HepG2 (cell line): ENCODE results near the gene GOLGA7B. TPM values are rescaled to one million over a fixed set of nuclear protein-coding genes. Genes with fewer than 3 reads are reported as not detected.

Experiments used
- ATAC-seq: fragments of 200-7000 bp; cut with Tn5 transposase; 3 replicates; pipeline ENCODE4 v1.9.1; 2020; ENCODE audit warnings: mild to moderate bottlenecking, moderate library complexity
- BruUV-seq: library from RNA; stranded (reverse); fragments of 400-500 nt; replicated peaks from 2 replicates; lab custom pipeline; 2021; lab: Mats Ljungman, UMichigan
- CTCF ChIA-PET: fragments of 300-600 bp; formaldehyde crosslinking; extraction: SDS; loops from one replicate; lab custom pipeline; 2021; ENCODE audit warnings: low total read pairs, inconsistent platforms, low intra/inter-chr PET ratio; lab: Yijun Ruan, JAX
- POLR2A ChIA-PET: fragments of 350-600 bp; sonication (Branson Sonifier 250); formaldehyde crosslinking; loops from one replicate; lab custom pipeline; 2020; ENCODE audit warnings: antibody characterized with exemption, inconsistent platforms; lab: Yijun Ruan, JAX
- DNase-seq: peaks from one replicate; pipeline ENCODE4 v3.0.0-alpha.2; 2015; ENCODE audit warnings: low spot score
- FAIRE-seq: peaks from 3 replicates; lab custom pipeline; 2011; peaks lifted over from hg19 to GRCh38; lab: Jason Lieb, UNC
- H2AFZ ChIP-seq: one replicate; pipeline ENCODE4 v1.6.1; 2011; ENCODE audit warnings: low read length, inconsistent platforms
- H3K27ac ChIP-seq: fragments of 300-600 bp; 3 replicates; pipeline ENCODE4 v1.8.0; 2011; ENCODE audit warnings: mixed run types, mild to moderate bottlenecking, mixed read lengths, low read length, inconsistent platforms; ENCODE audit not compliant: insufficient read depth; ENCODE audit errors: extremely low read length
- H3K27me3 ChIP-seq, 2 experiments: fragments of 200-600 bp in 1 of 2; 2 replicates in 1 of 2; 3 replicates in 1 of 2; pipeline versions ENCODE4 v1.6.0 to v1.8.0; 2011; ENCODE audit warnings: low read length in 2 of 2, mild to moderate bottlenecking in 2 of 2, moderate library complexity in 2 of 2, inconsistent platforms in 1 of 2; ENCODE audit not compliant: insufficient read depth in 2 of 2, control insufficient read depth in 1 of 2
- H3K36me3 ChIP-seq, 2 experiments: fragments of 200-600 bp in 1 of 2; replicated peaks in 1 of 2; 2 replicates in 1 of 2; 3 replicates in 1 of 2; pipeline versions ENCODE4 v1.5.1 to v1.8.0; 2011; ENCODE audit warnings: low read length in 2 of 2, inconsistent platforms in 1 of 2; ENCODE audit not compliant: insufficient read depth in 2 of 2, control insufficient read depth in 1 of 2
- H3K4me1 ChIP-seq: 2 replicates; pipeline ENCODE4 v1.5.1; 2012; ENCODE audit warnings: low read length, inconsistent platforms; ENCODE audit not compliant: insufficient read depth
- H3K4me2 ChIP-seq: 2 replicates; pipeline ENCODE4 v1.6.0; 2011; ENCODE audit warnings: low read depth, low read length, inconsistent platforms
- H3K4me3 ChIP-seq, 3 experiments: fragments of 200-600 bp in 1 of 3; sonication (generic), shearing (Covaris generic) in 1 of 3; replicated peaks in 1 of 3; 2 replicates each; pipeline ENCODE4 v1.5.1; 2011 to 2016; ENCODE audit warnings: low read length in 3 of 3, inconsistent platforms in 2 of 3, low read depth in 2 of 3, mild to moderate bottlenecking in 2 of 3, control low read depth in 1 of 3, mixed read lengths in 1 of 3; ENCODE audit not compliant: insufficient read depth in 1 of 3
- H3K79me2 ChIP-seq: one replicate; pipeline ENCODE4 v1.6.1; 2011; ENCODE audit warnings: low read length, inconsistent platforms; ENCODE audit not compliant: insufficient read depth
- H3K9ac ChIP-seq: 2 replicates; pipeline ENCODE4 v1.6.0; 2011; ENCODE audit warnings: mild to moderate bottlenecking, low read depth, low read length, inconsistent platforms; ENCODE audit not compliant: insufficient read depth
- H3K9me3 ChIP-seq: 2 replicates; pipeline ENCODE4 v1.5.1; 2012; ENCODE audit warnings: mild to moderate bottlenecking, low read length
- H4K20me1 ChIP-seq: 2 replicates; pipeline ENCODE4 v1.6.0; 2011; ENCODE audit warnings: inconsistent platforms, mild to moderate bottlenecking, low read length, moderate library complexity; ENCODE audit not compliant: insufficient read depth
- BRD4 ChIP-seq: sonication (generic); formaldehyde crosslinking; IDR thresholded peaks from 2 replicates; pipeline ENCODE4 v1.4.0; 2020; ENCODE audit warnings: missing genetic modification reagents
- ETS1 ChIP-seq: sonication (generic); formaldehyde crosslinking; IDR thresholded peaks from 2 replicates; pipeline ENCODE4 v1.4.0; 2020; ENCODE audit warnings: missing genetic modification reagents
- GPBP1L1 ChIP-seq: sonication (generic); formaldehyde crosslinking; IDR thresholded peaks from 2 replicates; pipeline ENCODE4 v1.5.0; 2020; ENCODE audit warnings: mild to moderate bottlenecking, missing genetic modification reagents
- IKZF4 ChIP-seq: sonication (generic); formaldehyde crosslinking; IDR thresholded peaks from 2 replicates; pipeline ENCODE4 v1.5.1; 2020; ENCODE audit warnings: borderline replicate concordance, mild to moderate bottlenecking, low read depth, missing genetic modification reagents; ENCODE audit errors: not compliant biosample characterization
- NR2F6 ChIP-seq, 2 experiments: IDR thresholded peaks; 2 replicates each; pipeline ENCODE4 v1.6.1; 2016; ENCODE audit warnings: antibody characterized with exemption in 1 of 2, mild to moderate bottlenecking in 1 of 2
- ZBTB7B ChIP-seq: sonication (generic); formaldehyde crosslinking; IDR thresholded peaks from 2 replicates; pipeline ENCODE4 v1.4.0; 2020; ENCODE audit warnings: missing genetic modification reagents
- ZFP62 ChIP-seq: sonication (generic); formaldehyde crosslinking; IDR thresholded peaks from 2 replicates; pipeline ENCODE4 v1.4.0; 2020; ENCODE audit warnings: missing genetic modification reagents
- ZNF770 ChIP-seq: sonication (generic); formaldehyde crosslinking; IDR thresholded peaks from 2 replicates; pipeline ENCODE4 v1.5.0; 2020; ENCODE audit warnings: mild to moderate bottlenecking, missing genetic modification reagents
- WGBS: methylation state at CpG from one replicate; pipeline ENCODE4 v1.1.6; 2017; ENCODE audit warnings: low lambda C conversion rate; 5-methylcytosine and 5-hydroxymethylcytosine counted together
- in situ Hi-C: cut with HindIII; loops from 2 replicates; pipeline ENCODE4 v1.10.0; 2017; ENCODE audit warnings: low pct_unique_long_range_greater_than_20kb; ENCODE audit not compliant: extremely low pct_ligation_motif_present
- intact Hi-C: fragments of 100-400 bp; cut with micrococcal nuclease; formaldehyde crosslinking; loops from one replicate; pipeline ENCODE4 v1.10.0; 2022; ENCODE audit not compliant: unreplicated experiment
- polyA plus RNA-seq, 8 experiments: library from polyadenylated mRNA; depleted of rRNA in 3 of 8; stranded (reverse) in 7 of 8; unstranded in 1 of 8; fragments of >200 nt; fragmentation: Illumina TruSeq in 4 of 8; extraction: Trizol in 4 of 8; gene quantifications; 2 replicates each; pipeline versions ENCODE4 v1.2.1 to v1.2.3, GENCODE V29; 2011 to 2016; ENCODE audit warnings: low read depth in 4 of 8, missing spikeins in 1 of 8, mixed read lengths in 1 of 8; ENCODE audit not compliant: insufficient read depth in 1 of 8
- total RNA-seq, 5 experiments: library from RNA; depleted of rRNA; stranded (reverse); fragments of >200 nt; fragmentation: Illumina TruSeq; extraction: Trizol; gene quantifications; 2 replicates each; pipeline ENCODE4 v1.2.3, GENCODE V29; 2016; ENCODE audit warnings: low read depth in 1 of 5

GOLGA7B gene
- total and polyA plus RNA-seq, 2 of the 13 experiments (the other 11 are each of a cell fraction or from before 2014, with no cell fraction given): not detected

- CTCF ChIA-PET: no interaction called here
- Histone ChIP-seq H3K9me3 (no peaks in the 10 kb centered on the region), H3K79me2 (no peaks in the 10 kb centered on the region), H3K27me3 (peaks cover 21 to 76% of the 10 kb centered on the region in 2 experiments; a peak in 4 of 5 replicates), H3K27ac (no peak overlapping the region), H3K4me3 (no peak overlapping the region), H3K4me2 (no peak overlapping the region), H4K20me1 (no peaks in the 10 kb centered on the region), H3K36me3 (no peaks in the 10 kb centered on the region), H2AFZ (no peak overlapping the region), H3K4me1 (no peaks in the 10 kb centered on the region), H3K9ac (no peak overlapping the region)
- intact Hi-C loops: no loop called here
- in situ Hi-C loops: loop anchor here (25.0 kb wide), 1 partner anchor 405 kb away; no protein-coding TSS in a partner anchor
- WGBS: 8% methylated on average over 5 of the region's 6 CpGs
- FAIRE-seq (no peak), ATAC-seq (no peak), DNase-seq (no peak)
- no TSS peak for BruUV-seq
- TF ChIP-seq IKZF4 (CRISPR knock-in tag): no peak
- no peak for TF ChIP-seq NR2F6 (IDR thresholded peaks at IDR 0.05)
- no peak for TF ChIP-seq NR2F6 (CRISPR knock-in tag; IDR thresholded peaks at IDR 0.05)
- TF ChIP-seq ZBTB7B (CRISPR knock-in tag): no peak
- POLR2A ChIA-PET: no interaction called here
Measured at GRCh38 chr10:97907211-97907610, 57.6 kb downstream of the GOLGA7B start.

GRCh38 chr10:97907830-97908229, 58.2 kb downstream of the GOLGA7B start:
- in situ Hi-C loops (loop anchor here (25.0 kb wide), 1 partner anchor 404 kb away; no protein-coding TSS in a partner anchor), intact Hi-C loops (no loop called here)
- CTCF ChIA-PET: no interaction called here
- no peak for DNase-seq
- no peaks in the 10 kb centered on the region for H3K79me2 ChIP-seq
- no peaks in the 10 kb centered on the region for H4K20me1 ChIP-seq
- ATAC-seq: no peak
- H3K4me2 ChIP-seq: no peak overlapping the region
- H3K4me3 ChIP-seq: no peak overlapping the region
- no TSS peak for BruUV-seq
- FAIRE-seq: no peak
- WGBS: 40% methylated on average over 1 of the region's 12 CpGs
- H3K27ac ChIP-seq: no peak overlapping the region
- no peaks in the 10 kb centered on the region for H3K36me3 ChIP-seq
- peaks cover 16 to 70% of the 10 kb centered on the region in 2 experiments; a peak in 4 of 5 replicates for H3K27me3 ChIP-seq
- POLR2A ChIA-PET: no interaction called here
- no peaks in the 10 kb centered on the region for H3K4me1 ChIP-seq
- no peak overlapping the region for H3K9ac ChIP-seq
- no peaks in the 10 kb centered on the region for H3K9me3 ChIP-seq
- H2AFZ ChIP-seq: no peak overlapping the region
- no peak for TF ChIP-seq ZFP62
- TF ChIP-seq BRD4 (CRISPR knock-in tag): no peak
- no peak for TF ChIP-seq GPBP1L1
- no peak for TF ChIP-seq ETS1 (CRISPR knock-in tag)
- TF ChIP-seq ZNF770 (CRISPR knock-in tag): no peak
- TF ChIP-seq, all 625 proteins: peak for 0
